NCI-H69 (cell line): ENCODE data around the gene LSM7.
A peak's percentile ranks its signal among the peaks of the same experiment; 100 is the strongest.
"Not testable (repeated sequence)": the region's sequence is repeated elsewhere in the genome, so short reads cannot be mapped to it uniquely, and the experiment has no call there.

Experiments used
- DNase-seq: peaks from one replicate; lab custom pipeline; 2025; lab: John Stamatoyannopoulos, UW

The LSM7 gene

DNA sequence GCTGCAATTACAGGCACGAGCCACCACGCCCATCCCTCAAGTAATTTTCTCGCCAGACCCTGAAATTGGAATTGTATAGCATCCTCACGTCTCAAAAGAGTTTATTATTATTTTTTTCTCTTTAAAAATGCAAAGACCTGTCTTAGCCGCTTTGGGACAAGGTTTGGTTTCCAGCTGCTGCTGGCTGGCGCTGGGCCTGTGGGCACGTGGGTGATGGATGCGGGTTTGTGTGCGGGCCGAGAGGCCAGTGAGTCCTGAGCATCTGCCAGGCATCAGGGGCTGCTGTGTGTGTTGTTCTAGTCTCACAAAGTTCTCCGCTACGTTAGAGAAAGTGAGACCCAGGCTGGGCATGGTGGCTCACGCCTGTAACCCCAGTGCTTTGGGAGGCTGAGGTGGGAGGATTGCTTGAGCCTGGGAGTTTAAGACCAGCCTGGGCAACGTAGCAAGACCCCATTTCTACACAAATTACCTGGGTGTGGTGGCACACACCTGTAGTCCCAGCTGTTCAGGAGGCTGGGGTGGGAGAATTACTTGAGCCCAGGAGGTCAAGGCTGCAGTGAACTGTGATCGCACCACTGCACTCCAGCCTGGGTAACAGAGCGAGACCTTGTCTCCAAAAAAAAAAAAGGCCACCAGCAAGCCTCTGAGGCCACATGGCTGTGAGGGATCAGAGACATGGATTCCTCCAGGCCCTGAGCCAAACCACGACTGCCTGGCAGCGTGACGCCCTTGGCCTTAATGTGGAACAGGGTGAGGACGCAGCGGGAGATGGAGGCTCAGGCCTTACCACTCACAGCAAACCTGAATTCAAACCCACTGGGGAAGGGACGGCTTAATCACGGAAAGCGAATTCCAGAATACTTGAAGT lies 27.0 kb upstream of the LSM7 start:
- no peak for DNase-seq

DNA sequence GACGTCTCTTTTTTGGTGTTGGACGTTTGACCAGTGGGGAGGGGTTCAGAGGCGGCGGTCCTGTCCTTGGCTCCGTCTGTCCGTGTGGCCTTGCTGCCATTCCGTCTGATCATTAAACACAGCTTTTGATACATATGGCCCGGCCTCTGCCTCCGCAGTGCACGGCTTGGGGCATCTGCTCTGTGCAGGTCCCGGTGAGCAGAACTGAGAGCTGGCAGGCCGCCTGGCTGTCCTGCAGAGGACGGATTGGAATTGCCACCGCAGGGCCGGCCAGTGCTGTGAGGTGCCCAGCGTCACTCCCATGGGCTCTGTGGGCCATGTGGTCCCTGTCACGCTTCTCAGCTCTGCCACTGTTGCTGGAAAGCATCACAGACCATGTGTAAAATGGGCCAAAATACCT lies 26.3 kb upstream of the LSM7 start:
- no peak for DNase-seq

DNA sequence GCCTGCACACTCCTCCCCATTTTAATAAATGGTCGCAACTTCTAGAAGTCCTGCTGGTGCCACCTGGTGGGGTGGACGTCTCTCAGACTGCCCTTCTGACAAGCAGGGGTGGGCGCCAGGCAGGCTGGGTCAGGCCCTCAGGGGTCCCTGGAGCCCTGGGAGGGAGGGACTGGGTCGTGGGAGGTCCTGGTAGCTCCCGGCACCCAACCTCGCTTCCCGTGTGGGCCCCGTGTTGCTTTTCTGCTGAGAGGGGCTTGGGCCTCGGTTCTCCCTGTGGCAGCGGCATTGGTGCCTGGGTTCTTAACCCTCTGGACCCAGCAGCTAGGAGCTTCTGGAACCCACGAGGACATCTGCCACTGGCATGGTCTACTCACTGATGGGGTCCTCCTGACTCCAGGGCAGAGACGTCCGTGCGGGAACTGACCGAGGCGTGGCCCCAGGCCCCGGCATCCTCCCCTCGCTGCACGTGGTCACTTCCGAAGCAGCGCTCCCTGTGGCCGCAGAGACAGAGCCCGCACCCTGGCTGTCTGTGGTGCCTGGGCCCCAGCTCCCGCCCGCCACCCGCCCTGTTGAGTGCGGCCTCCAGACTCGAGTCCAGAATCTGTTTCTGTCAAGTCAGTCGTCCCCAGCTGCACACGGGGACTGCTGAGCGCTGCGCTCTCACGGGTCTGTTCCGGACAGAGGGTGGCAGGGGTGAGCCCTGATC lies 25.7 kb upstream of the LSM7 start:
- DNase-seq = no peak

DNA sequence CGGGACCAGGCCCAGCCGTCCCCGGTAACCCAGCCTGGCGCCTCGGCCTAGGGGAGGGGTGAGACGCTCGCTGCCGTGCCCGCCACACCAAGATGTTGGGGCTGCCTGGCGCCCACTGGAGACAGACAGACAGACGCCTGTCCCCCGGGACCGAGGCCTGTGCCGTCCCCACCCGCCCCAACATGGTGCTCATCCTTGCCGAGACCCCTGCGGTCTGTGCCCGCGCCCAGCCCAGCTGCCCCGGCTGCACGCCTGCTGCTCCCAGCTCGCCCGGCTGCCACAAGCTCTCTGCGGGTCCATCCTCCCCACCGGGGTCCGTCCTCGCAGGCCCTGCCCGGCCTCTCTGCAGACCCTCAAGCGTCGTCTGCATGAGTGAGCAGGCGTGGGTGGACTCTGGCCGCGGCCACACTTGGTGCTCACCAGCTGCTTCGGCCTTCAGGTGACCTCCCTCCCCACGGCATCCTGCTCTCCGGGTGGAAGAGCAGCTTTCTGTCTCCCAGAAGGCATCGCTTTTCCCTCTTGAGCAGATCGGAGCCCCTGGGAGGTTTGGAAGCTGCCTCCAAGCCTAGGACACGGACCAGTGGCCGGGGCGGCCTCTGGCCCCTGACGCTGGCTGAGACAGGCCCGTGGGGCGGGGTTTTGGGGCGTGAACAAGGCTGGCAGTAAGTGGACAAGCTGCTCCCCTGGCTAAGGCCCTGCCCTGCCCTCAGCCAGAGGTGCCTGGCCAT lies 24.9 kb upstream of the LSM7 start:
- no peak for DNase-seq

DNA sequence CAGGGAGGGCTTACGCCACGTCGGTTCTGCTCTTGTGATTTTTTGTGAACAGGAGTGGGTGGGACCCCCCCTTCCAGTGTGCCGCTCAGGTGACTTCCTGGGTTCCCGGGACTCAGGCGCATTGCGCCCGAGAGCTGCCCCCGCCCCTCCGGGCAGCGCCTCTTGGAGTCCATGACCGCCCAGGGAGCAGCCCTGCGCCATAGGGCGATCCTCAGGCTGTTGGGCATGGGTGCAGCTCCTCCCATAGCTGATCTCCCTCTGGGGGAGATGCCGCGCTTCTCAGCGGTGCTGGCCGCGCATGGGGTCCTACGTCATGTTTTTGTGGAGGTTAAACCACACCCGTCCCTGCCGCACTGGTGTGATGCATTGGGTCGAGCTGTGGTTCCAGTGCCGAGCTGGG lies 23.7 kb upstream of the LSM7 start:
- no peak for DNase-seq

DNA sequence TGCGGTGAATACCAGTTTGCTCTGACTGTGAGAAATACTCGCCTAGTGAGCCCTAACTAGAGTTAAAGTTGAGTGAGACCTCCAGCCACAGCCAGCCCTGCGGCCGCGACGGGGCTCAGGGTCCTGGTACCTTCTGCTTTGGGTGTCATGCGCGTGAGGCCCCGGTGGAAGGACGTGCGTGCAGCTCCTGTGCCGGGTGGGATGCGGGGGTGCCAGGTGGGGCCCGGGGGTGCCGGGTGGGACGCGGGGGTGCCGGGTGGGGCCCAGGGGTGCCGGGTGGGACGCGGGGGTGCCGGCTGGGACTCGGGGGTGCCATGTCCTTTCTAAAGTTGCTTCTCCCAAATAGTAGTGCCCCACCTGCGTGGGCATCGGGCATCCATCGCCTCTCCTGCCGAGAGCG lies 23.2 kb upstream of the LSM7 start:
- no peak for DNase-seq

DNA sequence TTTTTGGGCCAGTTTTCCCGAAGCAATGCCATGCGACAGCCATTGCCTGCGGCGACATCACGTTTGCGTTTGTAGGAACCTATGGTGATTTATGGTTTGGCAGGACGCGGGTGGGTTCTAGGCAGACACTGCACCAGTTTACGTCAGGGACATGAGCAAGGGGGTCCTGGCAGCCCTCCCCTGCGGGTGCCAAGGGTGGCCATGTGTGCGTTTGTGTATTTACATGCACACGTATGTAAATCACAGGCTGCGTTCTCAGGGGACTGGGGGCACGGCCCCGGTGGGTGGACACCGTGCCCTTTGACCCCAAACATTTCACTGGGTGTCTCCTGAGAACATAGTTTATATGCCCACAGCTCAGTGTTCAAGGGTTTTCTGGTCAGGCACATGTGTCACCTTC lies 22.3 kb upstream of the LSM7 start:
- no peak for DNase-seq

DNA sequence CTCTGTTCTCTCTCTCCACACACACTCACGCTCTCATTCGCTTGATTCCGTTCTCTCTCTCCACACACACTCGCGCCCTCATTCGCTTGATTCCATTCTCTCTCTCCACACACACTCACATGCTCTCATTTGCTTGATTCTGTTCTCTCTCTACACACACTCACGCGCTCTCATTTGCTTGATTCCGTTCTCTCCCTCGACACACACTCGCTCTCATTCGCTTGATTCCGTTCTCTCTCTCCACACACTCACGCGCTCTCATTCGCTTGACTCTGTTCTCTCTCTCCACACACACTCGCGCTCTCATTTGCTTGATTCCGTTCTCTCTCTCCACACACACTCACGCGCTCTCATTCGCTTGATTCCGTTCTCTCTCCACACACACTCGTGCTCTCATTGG lies 21.4 kb upstream of the LSM7 start:
- DNase-seq = not testable (repeated sequence)

DNA sequence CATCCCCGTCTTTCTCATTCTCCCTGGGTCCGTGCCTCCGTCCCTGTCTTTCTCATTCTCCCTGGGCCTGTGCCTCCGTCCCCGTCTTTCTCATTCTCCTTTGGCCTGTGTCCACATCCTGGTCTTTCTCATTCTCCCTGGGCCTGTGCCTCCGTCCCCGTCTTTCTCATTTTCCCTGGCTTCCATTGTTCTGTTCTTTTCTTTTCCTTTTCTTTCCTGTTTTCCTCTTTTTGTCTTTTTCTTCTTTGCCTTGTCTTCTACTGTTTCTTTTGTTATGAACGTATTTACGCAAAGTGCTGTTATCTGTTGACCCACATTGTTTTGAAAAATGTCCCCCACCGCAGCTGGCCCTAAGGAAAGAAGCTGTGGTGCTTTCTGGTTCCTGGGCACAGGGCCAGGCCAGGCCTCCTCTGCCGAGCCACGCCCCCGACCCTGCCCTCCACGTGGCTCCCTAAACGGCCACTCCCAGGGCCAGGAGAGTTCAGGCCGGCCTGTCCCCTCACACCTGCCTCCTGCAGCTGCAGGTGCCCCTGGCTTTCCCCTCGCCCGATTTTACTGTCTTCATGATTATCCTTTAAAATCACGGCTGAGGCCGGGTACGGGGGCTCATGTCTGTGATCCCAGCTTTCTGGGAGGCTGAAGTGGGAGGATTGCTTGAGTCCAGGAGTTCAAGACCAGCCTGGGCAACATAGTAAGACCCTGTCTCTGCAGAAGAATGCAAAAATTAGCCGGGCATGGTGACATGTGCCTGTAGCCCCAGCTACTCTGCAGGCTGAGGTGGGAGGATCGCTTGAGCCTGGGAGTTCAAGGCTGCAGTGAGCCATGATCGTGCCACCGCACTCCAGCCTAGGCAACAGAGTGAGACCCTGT lies 17.6 kb upstream of the LSM7 start:
- peak; percentile 22 for DNase-seq

DNA sequence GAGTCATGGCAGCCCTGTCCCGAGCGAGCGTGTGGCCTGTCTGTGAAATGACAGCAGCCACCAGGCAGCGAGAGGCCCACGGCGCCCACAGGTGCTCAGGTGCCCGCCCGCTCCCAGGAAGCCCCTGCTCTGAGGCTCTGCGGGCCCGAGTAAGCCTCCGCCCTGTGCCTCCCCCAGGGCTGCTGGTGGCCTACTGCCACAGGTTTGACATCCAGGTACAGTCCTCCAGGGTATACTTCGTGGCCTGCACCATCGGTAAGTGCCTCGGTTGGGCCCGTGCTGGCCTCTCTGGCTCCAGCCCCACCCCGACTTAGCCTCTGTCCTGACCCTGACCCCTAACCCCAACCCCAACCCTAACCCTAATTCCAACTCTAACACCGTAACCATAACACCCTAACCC lies 16.7 kb upstream of the LSM7 start:
- no peak for DNase-seq

DNA sequence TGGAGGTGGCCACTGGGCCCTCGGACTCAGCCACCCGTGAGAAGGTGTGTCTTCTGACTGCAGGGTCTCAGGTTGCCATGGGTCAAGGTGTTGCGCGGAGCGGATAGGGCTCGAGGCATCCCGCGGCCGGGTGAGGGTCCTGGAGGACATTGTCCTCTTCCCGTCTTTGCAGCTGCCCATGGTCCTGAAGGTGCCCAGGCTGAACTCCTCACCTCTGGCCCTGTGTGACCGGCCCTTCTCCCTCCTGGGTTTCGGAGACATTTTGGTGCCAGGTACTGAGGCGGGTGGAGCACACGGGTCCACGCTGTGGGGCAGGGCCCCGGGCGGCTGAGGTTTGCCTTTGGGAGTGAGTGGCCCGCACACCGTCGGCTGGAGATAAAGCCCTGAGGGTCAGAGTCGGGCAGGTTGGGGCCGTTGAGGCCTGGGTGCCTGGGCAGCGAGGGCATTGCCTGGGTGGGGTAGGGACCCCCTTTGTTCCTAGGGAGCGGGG lies 16.0 kb upstream of the LSM7 start:
- DNase-seq = no peak

DNA sequence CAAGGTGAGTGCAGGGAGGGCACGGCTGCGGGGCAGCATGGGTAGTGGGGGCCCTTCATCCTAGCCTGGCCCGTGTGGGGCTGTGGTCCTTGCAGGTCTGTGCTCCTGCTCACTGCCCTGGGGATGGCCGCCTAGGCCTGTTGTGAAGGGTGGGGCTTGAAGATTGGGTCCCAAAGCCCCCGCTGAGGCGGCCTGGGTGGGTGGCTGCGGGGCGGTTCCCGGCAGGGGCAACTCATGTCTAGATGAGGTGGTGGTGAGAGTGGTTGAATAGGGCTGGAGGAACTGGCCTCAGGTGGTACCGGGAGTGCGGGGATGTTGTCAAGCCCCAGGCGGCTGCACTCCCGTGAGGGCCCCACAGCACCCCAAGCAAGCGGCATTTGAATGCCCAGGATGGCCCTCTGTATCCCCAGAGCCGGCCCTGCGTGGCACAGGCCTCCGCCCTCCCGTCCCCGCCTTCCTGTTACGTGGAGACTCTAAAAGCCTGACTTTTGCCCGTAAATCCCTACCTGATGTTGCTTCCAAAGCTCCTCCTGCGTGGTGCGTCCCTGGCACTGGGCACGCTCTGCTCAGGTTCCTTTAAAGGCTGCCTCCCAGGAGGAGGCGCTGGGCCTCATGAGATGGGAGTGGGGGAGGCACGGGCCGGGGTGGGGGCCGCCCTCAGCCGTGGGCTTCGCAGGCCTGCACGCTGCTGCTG lies 15.1 kb upstream of the LSM7 start:
- no peak for DNase-seq

DNA sequence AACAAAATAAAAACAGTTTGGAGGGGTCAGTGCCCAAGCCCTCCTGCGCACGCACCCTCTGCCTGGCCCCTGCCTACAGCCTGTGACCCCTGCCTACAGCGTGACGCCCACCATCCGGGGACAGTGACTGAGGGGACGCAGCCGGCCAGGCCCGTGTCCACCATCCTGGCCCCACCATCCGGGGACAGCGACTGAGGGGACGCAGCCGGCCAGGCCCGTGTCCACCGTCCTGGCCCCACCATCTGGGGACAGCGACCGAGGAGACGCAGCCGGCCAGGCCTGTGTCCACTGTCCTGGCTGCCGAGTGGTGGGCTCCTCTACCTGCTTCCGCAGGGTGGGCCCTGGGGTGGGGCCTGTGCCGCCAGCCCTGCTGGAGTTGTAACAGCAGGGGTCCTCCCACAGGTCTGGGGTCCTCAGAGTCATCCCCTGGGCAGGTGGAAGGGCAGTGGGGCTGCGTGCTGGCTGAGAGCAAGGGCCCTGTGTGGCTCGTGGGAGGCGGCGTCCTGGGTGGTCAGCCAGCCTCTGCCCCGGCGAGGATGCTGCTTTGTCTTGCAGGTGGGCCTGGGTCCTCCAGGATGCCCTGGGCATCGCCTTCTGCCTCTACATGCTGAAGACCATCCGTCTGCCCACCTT lies 14.4 kb upstream of the LSM7 start:
- no peak for DNase-seq

DNA sequence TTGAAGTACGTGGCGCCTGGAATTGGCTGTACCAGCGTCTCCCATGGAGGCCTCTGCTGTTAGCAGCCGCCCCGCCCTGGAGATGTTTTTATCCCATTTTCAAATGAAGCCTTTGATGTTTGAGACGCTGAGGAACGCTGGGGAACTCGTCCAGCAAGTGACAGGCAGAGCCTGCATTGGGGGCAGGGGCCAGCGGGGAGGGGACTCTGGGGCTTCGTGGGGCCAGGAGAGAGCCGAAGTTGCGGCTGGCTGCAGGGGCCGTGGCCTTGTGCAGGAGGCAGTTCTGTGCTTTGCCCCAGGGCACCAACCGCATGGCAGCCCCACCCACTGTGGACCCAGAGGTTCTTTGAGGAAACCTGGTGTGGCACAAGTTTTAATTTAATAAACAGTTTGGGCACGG lies 13.6 kb upstream of the LSM7 start:
- no peak for DNase-seq

DNA sequence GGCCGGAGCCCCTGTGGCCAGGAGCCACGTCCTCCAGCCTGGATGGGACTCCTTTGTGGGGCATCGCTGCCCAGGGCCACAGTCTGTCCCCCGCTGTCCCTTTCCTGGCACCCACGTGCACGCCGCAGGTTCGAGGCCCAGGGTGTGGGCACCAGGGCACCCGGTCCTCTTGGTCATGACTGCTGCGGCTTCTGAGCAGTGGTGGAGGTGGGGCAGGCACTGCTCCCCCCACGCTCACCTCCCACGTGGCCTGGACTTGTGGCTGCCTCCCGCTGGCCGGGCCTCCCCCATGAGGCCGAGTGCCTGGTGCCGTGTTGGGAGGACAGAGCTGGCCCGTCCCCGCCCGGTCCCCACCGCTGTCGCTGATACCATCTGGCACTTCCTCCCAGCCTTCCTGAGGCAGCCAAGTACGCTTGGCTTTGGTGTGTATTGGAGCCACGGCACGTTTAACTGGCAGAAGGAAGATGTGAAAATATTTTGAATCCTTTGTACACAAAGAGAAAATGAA lies 12.9 kb upstream of the LSM7 start:
- no peak for DNase-seq

DNA sequence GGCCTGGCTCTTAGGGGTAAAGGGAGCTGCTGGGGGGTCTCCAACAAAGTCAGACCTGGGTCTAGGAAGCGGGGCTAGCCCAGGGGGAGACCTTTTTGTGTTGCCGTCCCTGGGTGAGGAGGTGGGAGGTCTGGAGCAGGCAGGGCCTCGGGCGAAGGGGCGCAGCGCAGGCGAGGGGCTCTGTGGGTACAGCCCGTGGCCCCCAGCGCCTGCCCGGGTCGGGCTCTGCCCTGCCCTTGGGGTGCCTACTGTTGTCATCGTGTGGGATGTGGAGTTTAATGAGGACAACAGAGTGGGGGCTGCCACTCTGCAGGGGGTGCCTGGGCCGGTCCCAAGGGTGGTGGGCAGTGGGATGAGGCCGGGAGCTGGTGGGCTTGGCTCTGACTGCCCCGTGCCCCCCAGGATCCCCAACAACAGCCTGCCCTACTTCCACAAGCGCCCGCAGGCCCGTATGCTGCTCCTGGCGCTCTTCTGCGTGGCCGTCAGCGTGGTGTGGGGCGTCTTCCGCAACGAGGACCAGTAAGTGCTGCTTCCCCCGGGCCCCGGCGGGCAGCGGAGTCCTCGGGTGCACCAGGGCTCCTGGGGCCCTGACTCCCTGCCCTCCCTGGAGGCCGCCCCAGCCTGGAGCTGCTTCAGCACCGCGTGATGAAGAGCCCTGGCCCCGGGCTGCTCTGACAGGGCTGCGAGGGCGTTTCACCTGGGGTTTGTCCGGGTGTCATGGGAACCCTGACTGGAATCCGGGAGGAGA lies 12.3 kb upstream of the LSM7 start:
- no peak for DNase-seq

DNA sequence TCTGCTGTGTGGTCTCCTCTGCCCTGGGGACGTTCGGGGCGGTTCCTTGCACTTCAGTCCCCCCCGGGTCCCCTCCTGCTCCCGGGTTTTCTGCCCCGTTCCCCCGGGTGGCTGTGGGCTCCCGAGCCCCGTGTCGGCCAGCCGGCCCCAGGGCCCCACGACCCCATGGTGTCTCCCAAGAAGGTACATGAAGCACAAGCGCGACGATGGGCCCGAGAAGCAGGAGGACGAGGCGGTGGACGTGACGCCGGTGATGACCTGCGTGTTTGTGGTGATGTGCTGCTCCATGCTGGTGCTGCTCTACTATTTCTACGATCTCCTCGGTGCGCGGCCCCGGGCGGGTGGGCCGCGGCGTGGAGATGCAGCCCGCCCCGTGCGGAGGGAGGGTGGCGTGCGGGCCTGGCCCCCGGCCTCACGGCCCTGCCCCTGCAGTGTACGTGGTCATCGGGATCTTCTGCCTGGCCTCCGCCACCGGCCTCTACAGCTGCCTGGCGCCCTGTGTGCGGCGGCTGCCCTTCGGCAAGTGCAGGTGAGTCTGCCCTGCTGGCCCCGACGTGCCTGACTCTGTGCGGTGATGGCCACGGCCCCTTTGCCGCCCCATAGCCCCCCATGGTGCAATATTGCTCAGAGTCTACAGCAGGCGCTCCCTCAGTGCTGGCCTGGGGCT lies 11.4 kb upstream of the LSM7 start:
- DNase-seq = no peak

DNA sequence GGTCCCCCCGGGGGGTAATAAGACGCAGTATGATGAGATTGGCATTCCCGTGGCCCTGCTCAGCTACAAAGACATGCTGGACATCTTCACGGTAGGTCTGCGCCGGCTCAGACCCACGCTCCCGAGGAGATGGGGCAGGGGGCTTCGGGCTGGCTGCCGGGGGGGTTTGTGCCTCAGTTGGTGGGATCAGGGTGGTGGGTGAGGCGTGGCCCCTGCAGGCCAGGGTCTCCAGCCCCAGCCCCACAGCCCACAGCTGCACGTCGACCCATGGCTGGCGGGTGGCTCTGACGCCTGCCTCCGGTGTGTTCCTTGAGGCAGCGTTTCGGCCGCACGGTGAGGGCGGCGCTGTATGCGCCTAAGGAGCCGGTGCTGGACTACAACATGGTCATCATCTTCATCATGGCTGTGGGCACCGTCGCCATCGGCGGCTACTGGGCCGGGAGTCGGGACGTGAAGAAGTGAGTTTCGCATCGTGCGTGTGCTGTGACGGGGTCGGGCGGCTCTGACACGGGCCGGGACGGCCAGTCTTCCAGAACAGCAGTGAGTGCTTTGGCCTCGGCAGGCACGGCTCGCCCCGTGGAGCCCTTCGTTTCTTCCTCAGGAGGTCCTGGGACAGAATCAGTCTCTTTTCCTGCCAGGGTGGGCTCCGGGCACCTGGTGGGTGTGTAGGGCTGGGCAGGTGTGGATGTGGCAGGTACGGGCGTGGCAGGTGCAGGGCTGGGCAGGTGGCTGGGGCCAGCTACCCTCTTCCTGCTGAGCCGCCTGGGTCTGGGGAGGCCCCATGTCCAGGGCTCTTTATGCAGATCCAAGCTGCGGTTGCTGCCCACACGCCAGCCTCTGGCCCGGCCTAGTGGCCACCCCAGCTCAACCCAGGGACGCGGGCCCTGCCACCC lies 10.6 kb upstream of the LSM7 start:
- DNase-seq = no peak
